K562 (cell line): ENCODE data around the gene GCSH.
A peak's percentile ranks its signal among the peaks of the same experiment; 100 is the strongest.

Experiments
- CTCF ChIP-seq, 3 experiments: IDR thresholded peaks in 2 of 3; conservative IDR thresholded peaks in 1 of 3; 2 replicates each; pipeline ENCODE4 v1.5.1; 2011 to 2012; ENCODE audit warnings: low read length in 3 of 3, mild to moderate bottlenecking in 3 of 3, control low read depth in 2 of 3, improper control_type of control experiment in 1 of 3, inconsistent platforms in 1 of 3, low read depth in 1 of 3, mixed read lengths in 1 of 3, moderate library complexity in 1 of 3; ENCODE audit not compliant: insufficient read depth in 2 of 3
- EP400 ChIP-seq: fragments of 450-650 bp; IDR thresholded peaks from 2 replicates; pipeline ENCODE4 v1.6.1; 2017; ENCODE audit warnings: antibody characterized with exemption, mild to moderate bottlenecking, moderate library complexity
- EZH2 ChIP-seq: IDR thresholded peaks from 2 replicates; pipeline ENCODE4 v1.6.1; 2012; ENCODE audit warnings: low read depth, mild to moderate bottlenecking, inconsistent platforms, low read length, borderline replicate concordance
- RBFOX2 ChIP-seq: fragments of 200-400 bp; formaldehyde crosslinking; IDR thresholded peaks from 2 replicates; pipeline ENCODE4 v1.6.1; 2017; ENCODE audit warnings: low read depth, mild to moderate bottlenecking, low read length, moderate library complexity
- RFX5 ChIP-seq: IDR thresholded peaks from 2 replicates; pipeline ENCODE4 v1.6.1; 2011; ENCODE audit warnings: low read depth, mild to moderate bottlenecking, improper control_type of control experiment, low read length
- SAP30 ChIP-seq: fragments of 200-600 bp; sonication (generic); IDR thresholded peaks from 2 replicates; pipeline ENCODE4 v1.6.1; 2012; ENCODE audit warnings: borderline replicate concordance, low read depth, mild to moderate bottlenecking, moderate library complexity, low read length, control low read depth, inconsistent platforms; ENCODE audit not compliant: insufficient read depth, poor library complexity, severe bottlenecking
- SP2 ChIP-seq: IDR thresholded peaks from 2 replicates; pipeline ENCODE4 v1.6.1; 2011; ENCODE audit warnings: mild to moderate bottlenecking, low read depth, low read length, moderate library complexity; ENCODE audit not compliant: poor library complexity, severe bottlenecking; ENCODE audit errors: extremely low read depth
- STAT5A ChIP-seq: IDR thresholded peaks from 2 replicates; pipeline ENCODE4 v1.6.1; 2012; ENCODE audit warnings: low read length, inconsistent platforms, borderline replicate concordance
- ZBTB1 ChIP-seq: sonication (generic); formaldehyde crosslinking; IDR thresholded peaks from 2 replicates; pipeline ENCODE4 v1.8.1; 2023; ENCODE audit warnings: missing genetic modification reagents, low read depth, mild to moderate bottlenecking, borderline replicate concordance
- ZNF140 ChIP-seq: fragments of 250-450 bp; sonication (Bioruptor Pico); IDR thresholded peaks from 2 replicates; pipeline ENCODE4 v1.8.0; 2021; ENCODE audit warnings: moderate library complexity, mild to moderate bottlenecking, inconsistent platforms
- ZNF3 ChIP-seq: fragments of 250-450 bp; sonication (Bioruptor Pico); IDR thresholded peaks from 2 replicates; pipeline ENCODE4 v1.5.0; 2021; ENCODE audit warnings: mild to moderate bottlenecking, moderate library complexity
- ZNF449 ChIP-seq: fragments of 250-450 bp; sonication (Bioruptor Pico); IDR thresholded peaks from 2 replicates; pipeline ENCODE4 v1.8.0; 2022; ENCODE audit warnings: moderate library complexity, mild to moderate bottlenecking, inconsistent platforms

- TF ChIP-seq RBFOX2: peak; percentile 97
- TF ChIP-seq ZNF449 (CRISPR knock-in tag): no peak
- TF ChIP-seq SP2: no peak
- TF ChIP-seq CTCF (IDR thresholded peaks at IDR 0.05 in 2 of 3, conservative IDR thresholded peaks at IDR 0.05 in 1 of 3; ENCODE audit: insufficient read depth in 2 of 3, low read depth in 1 of 3, low read length in 3 of 3): no peak
- TF ChIP-seq ZNF3 (CRISPR knock-in tag): no peak
- TF ChIP-seq ZBTB1 (CRISPR knock-in tag): no peak
- TF ChIP-seq STAT5A: no peak
- TF ChIP-seq EP400: peak; percentile 73
- TF ChIP-seq RFX5: no peak
- no peak for TF ChIP-seq ZNF140 (CRISPR knock-in tag)
- TF ChIP-seq EZH2: no peak
- TF ChIP-seq SAP30: peak; percentile 98
These were observed 18.9 kb downstream of the GCSH start, which contains the start of gene C16orf46 for GRCh38 chr16:81077076-81077940.
